Activated naive CD4-positive, alpha-beta T cell treated with Interleukin-2 at 50 U/mL for 16 hours (primary cell): ENCODE results near the gene ATXN1.
"Not testable (repeated sequence)": the region's sequence is repeated elsewhere in the genome, so short reads cannot be mapped to it uniquely, and the experiment has no call there.

Experiments
- DNase-seq: peaks from one replicate; pipeline ENCODE4 v3.0.0-alpha.2; 2020

The ATXN1 gene

GRCh38 chr6:16718356-16718755 lies 42.9 kb downstream of the ATXN1 start:
- no peak for DNase-seq

GRCh38 chr6:16717275-16717942 lies 43.9 kb downstream of the ATXN1 start:
- DNase-seq, result no peak

GRCh38 chr6:16716321-16716858 lies 44.9 kb downstream of the ATXN1 start:
- no peak for DNase-seq

- no peak for DNase-seq
Observed at GRCh38 chr6:16713597-16713996, 47.7 kb downstream of the ATXN1 start.

- DNase-seq, result peak; percentile 61
Observed at GRCh38 chr6:16712931-16713484, 48.3 kb downstream of the ATXN1 start.

- DNase-seq, result peak; percentile 62
Observed at GRCh38 chr6:16712255-16712930, 48.9 kb downstream of the ATXN1 start.

GRCh38 chr6:16711546-16712254 lies 49.6 kb downstream of the ATXN1 start:
- peak; percentile 69 for DNase-seq

- no peak for DNase-seq
Observed at GRCh38 chr6:16706911-16707783, 54.1 kb downstream of the ATXN1 start.

GRCh38 chr6:16706491-16706890 lies 54.8 kb downstream of the ATXN1 start:
- DNase-seq, result not testable (repeated sequence)

GRCh38 chr6:16706029-16706428 lies 55.2 kb downstream of the ATXN1 start:
- DNase-seq, result no peak

- no peak for DNase-seq
Observed at GRCh38 chr6:16705081-16705993, 55.9 kb downstream of the ATXN1 start.

GRCh38 chr6:16704401-16705045 lies 56.7 kb downstream of the ATXN1 start:
- DNase-seq, result peak; percentile 73

GRCh38 chr6:16702627-16703378 lies 58.5 kb downstream of the ATXN1 start:
- DNase-seq, result not testable (repeated sequence)

GRCh38 chr6:16700916-16701234 lies 60.4 kb downstream of the ATXN1 start:
- no peak for DNase-seq

- DNase-seq, result peak; percentile 63
Observed at GRCh38 chr6:16700202-16700915, 60.9 kb downstream of the ATXN1 start.

GRCh38 chr6:16698997-16699868 lies 62.0 kb downstream of the ATXN1 start:
- DNase-seq, result peak; percentile 48

- no peak for DNase-seq
Observed at GRCh38 chr6:16698162-16698533, 63.1 kb downstream of the ATXN1 start.

- DNase-seq, result no peak
Observed at GRCh38 chr6:16697437-16698161, 63.7 kb downstream of the ATXN1 start.
